CD1c-positive myeloid dendritic cell (primary cell): ENCODE results near the gene ASIC3.

Experiments used
- DNase-seq: peaks from one replicate; pipeline ENCODE4 v3.0.0-alpha.2; 2016; ENCODE audit errors: extremely low spot score

Gene ASIC3

GRCh38 chr7:151085691-151086620, 37.6 kb downstream of the ASIC3 start, which contains the start of gene AGAP3:
Gene AGAP3 (plus strand): TSS chr7:151086475. CDS start chr7:151086742, 267 bp downstream.
- peak; percentile 87 for DNase-seq

DNA sequence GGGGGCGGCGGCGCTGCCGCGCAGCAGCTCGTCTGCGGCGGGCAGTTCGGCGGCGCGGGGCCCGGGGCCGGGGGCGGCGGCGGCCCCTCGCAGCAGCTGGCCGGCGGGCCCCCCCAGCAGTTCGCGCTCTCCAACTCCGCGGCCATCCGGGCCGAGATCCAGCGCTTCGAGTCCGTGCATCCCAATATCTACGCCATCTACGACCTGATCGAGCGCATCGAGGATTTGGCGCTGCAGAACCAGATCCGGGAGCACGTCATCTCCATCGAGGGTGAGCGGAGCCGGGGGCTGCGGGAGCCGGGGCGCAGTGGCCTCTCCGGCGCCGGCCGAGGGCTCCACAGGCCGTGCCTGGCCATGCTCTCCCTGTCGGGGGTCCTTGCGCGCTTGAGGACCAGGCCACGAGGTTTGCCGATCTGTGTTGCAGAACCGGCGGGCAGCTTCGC, 38.5 kb downstream of the ASIC3 start:
- peak; percentile 34 for DNase-seq

- DNase-seq, result peak; percentile 60
Measured at GRCh38 chr7:151087245-151088018, 39.1 kb downstream of the ASIC3 start.

- DNase-seq, result peak; percentile 51
Measured at GRCh38 chr7:151088019-151088855, 39.9 kb downstream of the ASIC3 start.

GRCh38 chr7:151088856-151089699, 40.7 kb downstream of the ASIC3 start:
- DNase-seq, result peak; percentile 96

- DNase-seq, result no peak
Measured at GRCh38 chr7:151089893-151090730, 41.8 kb downstream of the ASIC3 start.

DNA sequence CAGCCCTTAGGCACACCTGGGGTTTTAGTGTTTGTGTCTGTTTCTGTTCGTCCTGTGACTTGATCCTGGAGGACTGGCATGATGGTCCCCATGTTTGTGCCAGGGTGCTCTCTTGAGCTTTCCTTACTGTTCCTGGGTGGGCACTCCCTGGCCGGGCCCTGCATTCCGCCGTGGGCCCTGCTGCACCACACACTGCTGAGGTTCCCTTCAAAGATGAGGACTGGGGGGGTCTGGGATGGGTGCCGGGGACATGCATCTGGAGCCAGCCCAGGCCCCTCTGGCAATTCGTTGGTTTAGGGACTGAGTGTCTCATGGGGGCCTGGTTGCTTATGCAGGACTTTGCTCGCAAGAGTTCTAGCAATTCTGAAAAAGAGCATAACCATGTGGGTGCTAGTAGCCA, 42.7 kb downstream of the ASIC3 start:
- DNase-seq, result no peak

- DNase-seq, result peak; percentile 76
Measured at GRCh38 chr7:151091431-151091830, 43.1 kb downstream of the ASIC3 start.

DNA sequence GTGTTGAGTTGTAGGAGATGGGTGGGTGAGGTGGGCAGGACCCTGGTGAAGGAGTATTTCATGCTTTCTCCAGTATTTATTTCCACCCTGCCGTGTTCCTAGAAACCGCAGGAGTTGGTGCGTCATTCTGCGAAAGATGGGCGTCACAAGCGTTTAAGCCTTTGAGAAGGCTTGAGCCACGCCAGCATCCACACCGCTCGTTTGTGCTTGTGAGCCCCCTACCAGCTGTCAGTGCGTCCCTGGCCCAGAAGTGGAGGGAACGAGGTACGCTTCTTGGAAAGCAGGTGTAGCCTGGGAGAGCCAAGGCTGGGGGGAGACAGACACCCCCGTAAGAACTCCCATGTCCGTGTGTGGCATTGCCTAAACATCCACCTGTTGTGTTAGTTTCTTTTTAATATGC, 43.7 kb downstream of the ASIC3 start:
- DNase-seq, result no peak

DNA sequence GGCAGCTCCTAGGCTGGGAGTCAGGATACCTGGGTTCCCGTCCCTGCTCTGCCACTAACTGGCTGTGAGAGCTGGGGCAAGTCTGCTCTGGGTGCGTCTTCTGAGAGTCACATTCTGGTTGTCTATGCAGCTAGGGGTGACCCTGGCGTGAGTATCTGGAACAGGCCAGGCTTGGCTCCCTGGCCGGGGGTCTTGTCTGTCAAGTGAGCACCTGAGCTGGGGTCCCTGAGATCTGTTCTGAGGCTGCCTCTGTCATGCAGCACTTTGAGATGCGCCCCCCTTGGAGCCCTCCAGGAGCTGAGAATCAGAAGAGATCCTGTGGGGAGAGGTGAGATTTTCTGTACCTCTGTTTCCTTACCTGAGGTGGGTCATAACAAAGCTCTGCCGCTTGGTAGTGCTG, 45.4 kb downstream of the ASIC3 start:
- no peak for DNase-seq

- no peak for DNase-seq
Measured at GRCh38 chr7:151094675-151095074, 46.3 kb downstream of the ASIC3 start.

- no peak for DNase-seq
Measured at GRCh38 chr7:151095123-151095797, 46.9 kb downstream of the ASIC3 start.

DNA sequence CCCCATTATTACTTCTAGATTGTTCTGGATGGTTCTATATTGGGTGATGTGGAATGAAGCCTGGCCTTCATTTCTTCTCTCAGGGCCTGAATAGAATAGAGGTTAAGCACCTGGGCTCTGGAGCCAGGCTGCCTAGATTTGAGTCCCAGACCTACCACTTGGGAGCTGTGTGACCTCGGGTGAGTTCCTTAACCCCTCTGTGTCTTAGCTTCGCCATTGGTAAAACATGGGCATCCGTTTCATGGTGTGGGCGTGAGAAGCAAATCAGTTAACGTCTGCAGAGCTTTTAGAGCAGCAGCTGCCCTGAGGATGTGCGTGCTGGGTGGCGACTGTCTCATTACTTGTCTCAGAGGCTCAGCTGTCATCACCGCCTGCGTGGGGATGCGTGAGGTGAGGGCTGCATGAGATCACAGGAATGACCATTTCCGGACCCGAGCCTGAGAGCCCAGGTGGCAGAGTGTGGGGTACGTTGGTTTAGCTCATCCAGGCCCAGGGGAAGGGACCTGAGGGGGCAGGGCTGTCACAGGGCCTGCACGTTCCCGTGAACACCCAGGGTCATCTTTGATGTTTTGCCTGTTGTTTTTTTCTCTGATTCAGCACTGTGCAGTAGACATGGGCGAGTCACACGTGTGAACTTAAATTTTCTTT, 47.6 kb downstream of the ASIC3 start:
- DNase-seq, result no peak

DNA sequence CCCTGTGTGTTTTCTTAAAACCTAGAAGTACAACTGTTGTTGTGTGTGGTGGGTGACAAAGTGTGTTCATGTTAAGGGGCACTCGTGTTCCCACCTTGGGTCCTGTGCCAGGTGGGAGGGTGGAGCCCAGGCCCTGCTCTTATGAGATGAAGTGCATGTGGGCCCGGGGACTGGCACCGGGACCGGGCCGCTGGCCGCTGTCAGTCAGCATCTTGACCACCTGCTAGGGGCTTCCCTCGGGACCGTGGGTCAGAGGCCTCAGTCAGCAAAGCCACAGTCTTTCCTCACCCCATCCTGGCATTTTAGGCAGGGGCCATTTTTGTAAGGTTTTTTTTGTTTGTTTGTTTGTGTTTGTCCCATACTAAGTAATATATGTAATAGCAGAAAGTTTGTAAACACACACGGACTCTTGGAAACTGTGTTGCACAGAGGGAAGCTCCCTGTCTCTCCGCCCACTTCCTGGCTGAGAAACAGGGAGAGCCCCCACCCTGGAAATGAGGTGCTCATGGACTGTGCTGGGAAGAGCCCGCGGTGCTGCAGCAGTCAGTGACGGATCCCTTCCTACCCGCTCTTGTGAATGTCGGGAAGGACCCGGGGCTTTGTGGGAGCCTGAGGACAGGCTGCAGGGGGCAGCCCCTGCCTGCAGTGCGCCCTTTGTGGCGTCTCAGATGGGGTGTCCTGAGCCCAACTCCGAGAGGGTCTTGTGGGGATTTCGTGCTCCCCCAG, 51.3 kb downstream of the ASIC3 start:
- DNase-seq, result no peak

DNA sequence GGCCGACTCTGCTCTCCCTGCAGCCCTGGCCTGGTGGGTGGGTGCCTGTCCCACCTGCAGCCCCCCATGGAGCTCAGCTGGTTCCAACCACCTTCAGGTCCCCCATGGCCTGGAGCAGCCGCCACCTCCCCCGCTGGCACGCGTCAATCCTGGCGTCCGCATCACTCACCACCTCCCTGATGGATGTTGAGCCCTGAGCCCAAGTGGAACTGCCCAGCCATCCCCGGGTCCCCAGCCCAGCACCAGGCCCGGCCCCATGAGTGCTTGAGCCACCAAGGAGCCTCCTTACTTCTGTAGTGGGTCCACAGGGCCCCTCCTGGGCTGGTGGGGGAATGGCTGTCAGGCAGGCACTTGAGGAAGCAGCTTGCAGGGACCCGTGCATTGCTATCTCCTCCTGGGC, 52.6 kb downstream of the ASIC3 start:
- DNase-seq, result no peak

DNA sequence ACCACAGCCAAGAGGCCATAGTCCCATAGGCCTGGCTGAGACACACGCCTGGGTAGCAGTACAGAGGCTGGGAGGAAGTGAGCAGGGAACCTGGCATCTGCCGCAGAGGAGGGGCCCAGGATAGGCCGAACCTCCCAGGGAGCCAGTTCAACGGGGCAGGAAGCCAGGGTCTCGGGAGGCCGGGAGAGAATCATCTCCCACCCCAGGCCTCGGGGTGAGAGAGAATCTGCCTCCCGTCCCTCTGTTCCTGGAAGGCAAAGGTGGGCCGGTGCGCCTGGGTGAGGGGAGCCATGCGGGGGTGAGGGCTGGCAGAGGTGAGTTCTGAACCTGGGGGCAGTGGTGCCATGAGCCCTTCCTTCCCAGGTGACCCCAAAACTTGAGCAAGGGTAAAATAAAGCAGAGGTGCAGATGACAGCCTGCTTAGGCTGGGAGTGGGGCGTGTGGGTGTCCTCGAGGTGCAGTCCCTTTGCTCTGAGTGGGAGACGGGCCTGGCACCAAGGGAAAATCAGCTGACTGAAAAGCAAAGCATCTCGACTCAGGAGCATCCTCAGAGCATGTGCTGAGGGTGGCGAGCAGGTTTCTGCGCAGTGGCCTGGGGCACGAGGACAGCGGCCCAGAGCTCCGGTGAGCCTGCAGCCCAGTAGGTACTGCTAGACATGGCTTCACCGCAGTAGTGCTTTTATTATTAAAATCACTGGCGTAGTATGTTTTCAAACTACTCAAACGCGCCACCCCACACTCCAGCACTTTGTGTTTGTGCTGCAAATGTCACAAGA, 53.5 kb downstream of the ASIC3 start:
- DNase-seq, result no peak
